H1 (cell line): ENCODE data around the gene KLHL18.

Source experiments
- CTCF ChIP-seq, 3 experiments: IDR thresholded peaks; 1 replicate in 2 of 3; 2 replicates in 1 of 3; pipeline versions ENCODE4 v1.5.1 to v1.6.1; 2011; ENCODE audit warnings: low read length in 3 of 3, mild to moderate bottlenecking in 3 of 3, inconsistent platforms in 2 of 3, low read depth in 1 of 3, moderate library complexity in 1 of 3; ENCODE audit not compliant: insufficient read depth in 1 of 3; ENCODE audit errors: control extremely low read depth in 1 of 3
- POLR2AphosphoS5 ChIP-seq: IDR thresholded peaks from 2 replicates; pipeline ENCODE4 v1.6.1; 2011; ENCODE audit warnings: low read depth, low read length
- SP1 ChIP-seq: IDR thresholded peaks from 2 replicates; pipeline ENCODE4 v1.6.1; 2011; ENCODE audit warnings: low read depth, low read length
- TCF12 ChIP-seq: IDR thresholded peaks from 2 replicates; pipeline ENCODE4 v1.6.1; 2011; ENCODE audit warnings: low read depth, mild to moderate bottlenecking, low read length

GRCh38 chr3:47244531-47245100 lies 38.1 kb upstream of the KLHL18 start:
- TF ChIP-seq CTCF (IDR thresholded peaks at IDR 0.05; ENCODE audit: control extremely low read depth in 1 of 3, insufficient read depth in 1 of 3, low read depth in 1 of 3, low read length in 3 of 3) (no peak), SP1 (no peak), TCF12 (no peak), POLR2AphosphoS5 (no peak)
